ENCODE results near the gene SREBF1.

DNA sequence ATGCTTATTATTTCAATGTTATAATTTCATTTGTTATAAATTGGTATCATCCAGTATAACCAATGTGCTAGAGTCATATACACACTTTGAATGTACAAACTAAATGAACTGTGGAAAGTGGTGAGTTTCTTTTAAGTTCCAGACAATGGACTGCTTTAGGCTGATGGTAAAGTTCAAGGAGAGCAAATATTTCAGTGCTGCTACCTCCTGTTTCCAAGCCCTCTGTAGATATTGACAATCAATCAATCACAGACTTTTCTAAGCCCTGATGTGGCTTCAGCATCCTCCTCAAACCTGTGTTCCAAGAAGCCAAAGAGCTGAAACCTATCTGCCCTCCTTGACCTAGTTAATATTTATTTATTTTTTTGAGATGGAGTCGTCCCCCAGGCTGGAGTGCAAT lies 28.2 kb upstream of the SREBF1 start:
- TF ChIP-seq, protein P1, sequence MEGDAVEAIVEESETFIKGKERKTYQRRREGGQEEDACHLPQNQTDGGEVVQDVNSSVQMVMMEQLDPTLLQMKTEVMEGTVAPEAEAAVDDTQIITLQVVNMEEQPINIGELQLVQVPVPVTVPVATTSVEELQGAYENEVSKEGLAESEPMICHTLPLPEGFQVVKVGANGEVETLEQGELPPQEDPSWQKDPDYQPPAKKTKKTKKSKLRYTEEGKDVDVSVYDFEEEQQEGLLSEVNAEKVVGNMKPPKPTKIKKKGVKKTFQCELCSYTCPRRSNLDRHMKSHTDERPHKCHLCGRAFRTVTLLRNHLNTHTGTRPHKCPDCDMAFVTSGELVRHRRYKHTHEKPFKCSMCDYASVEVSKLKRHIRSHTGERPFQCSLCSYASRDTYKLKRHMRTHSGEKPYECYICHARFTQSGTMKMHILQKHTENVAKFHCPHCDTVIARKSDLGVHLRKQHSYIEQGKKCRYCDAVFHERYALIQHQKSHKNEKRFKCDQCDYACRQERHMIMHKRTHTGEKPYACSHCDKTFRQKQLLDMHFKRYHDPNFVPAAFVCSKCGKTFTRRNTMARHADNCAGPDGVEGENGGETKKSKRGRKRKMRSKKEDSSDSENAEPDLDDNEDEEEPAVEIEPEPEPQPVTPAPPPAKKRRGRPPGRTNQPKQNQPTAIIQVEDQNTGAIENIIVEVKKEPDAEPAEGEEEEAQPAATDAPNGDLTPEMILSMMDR (conservative IDR thresholded peaks at IDR 0.05) = no peak
- no peak for TF ChIP-seq EZH2 (IDR thresholded peaks at IDR 0.05; ENCODE audit: low read depth)
